ENCODE measurements around the gene CRACR2A. TPM values are rescaled to one million over a fixed set of nuclear protein-coding genes. Genes with fewer than 3 reads are reported as not detected.

The CRACR2A gene
- total and polyA plus RNA-seq, 10 of the 15 experiments (the other 5 are each of a cell fraction or from before 2014, with no cell fraction given) = 2.1 to 18.0 (median 13.2) TPM

DNA sequence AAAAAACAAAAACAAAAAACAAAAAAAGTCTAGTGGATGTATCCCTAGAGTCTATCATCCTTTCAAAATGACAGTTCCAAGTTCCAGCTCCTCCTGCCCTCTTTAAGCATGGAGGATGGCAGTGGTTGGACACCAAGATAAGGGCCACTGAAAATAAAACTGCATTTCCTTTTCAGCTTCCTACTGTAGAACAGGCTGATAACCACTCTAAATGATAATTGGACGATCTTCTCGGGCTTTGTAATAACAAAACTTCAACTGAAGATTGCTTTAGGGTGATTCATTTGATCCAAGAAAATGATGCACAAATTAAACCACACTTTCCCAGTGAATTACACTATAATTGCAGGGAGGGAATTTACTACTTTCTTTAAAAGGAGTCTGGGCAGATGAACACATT is 42.2 kb upstream of the CRACR2A start (continued):
- TF ChIP-seq RB1 (IDR thresholded peaks at IDR 0.05; ENCODE audit: borderline replicate concordance) (no peak), NFXL1 (IDR thresholded peaks at IDR 0.05; ENCODE audit: borderline replicate concordance) (no peak), RAD21 (IDR thresholded peaks at IDR 0.05; ENCODE audit: insufficient read depth, low read depth, low read length) (no peak)

DNA sequence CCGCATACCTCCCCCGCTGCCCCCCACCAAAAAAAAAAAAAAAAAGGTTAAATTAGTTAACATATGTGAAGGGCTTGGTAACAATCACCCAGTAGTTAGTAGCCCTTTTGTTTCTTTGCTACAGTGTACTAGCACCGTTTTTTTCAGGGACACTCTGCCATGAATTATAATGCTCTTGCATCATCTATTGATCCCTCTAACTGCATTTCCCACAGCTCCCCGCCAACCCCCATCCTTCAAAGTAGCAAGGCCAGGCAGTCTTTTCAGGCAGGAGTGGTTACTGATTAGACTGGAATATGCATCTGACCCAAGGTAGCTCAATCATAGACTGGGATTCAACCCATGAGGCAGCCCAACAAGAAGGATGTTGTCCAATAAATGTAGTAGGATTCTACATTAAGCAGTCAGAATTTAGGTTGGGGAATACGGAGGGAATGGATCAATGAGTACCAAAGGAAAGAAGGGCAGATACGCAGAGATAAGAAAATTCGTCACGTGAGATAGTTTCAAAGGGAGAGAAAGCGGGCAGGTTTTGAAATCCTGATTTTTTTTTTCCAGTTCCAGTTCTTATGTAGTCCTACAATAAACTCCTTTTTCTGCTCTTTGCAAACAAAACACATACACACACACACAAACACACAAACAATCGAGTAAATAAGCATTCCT is 39.8 kb upstream of the CRACR2A start:
- in situ Hi-C loops (cut with MboI) = no loop called here
- DNase-seq (ENCODE audit: low read depth, low spot score) (no peak), ATAC-seq (no peak), FAIRE-seq (no peak)
- CTCF ChIA-PET = interaction anchor here (1.4 kb wide), 2 partner anchors 492 to 493 kb away, joined by 3 to 4 read pairs; no protein-coding TSS in a partner anchor
- Histone ChIP-seq H3K9ac (ENCODE audit: control insufficient read depth, insufficient read depth, low read length) (no peak overlapping the region), H4K20me1 (ENCODE audit: control insufficient read depth, insufficient read depth) (no peaks in the 10 kb centered on the region), H3K4me3 (no peak overlapping the region), H3K4me2 (ENCODE audit: control insufficient read depth, insufficient read depth) (no peak overlapping the region), H3K27ac (ENCODE audit: control insufficient read depth, insufficient read depth) (no peak overlapping the region), H3K4me1 (ENCODE audit: control insufficient read depth, insufficient read depth, low read length) (no peaks in the 10 kb centered on the region), H3K9me3 (replicated peaks; ENCODE audit: control insufficient read depth, insufficient read depth, low read length) (no peaks in the 10 kb centered on the region), H3K36me3 (ENCODE audit: control insufficient read depth in 2 of 2, insufficient read depth in 2 of 2, low read length in 1 of 2) (no peaks in the 10 kb centered on the region), H3K79me2 (ENCODE audit: control insufficient read depth, insufficient read depth, low read length) (no peaks in the 10 kb centered on the region), H2AFZ (ENCODE audit: control insufficient read depth, low read depth, low read length) (no peak overlapping the region), H3K27me3 (replicated peaks in 1 of 2; ENCODE audit: control insufficient read depth in 2 of 2, insufficient read depth in 2 of 2, low read length in 1 of 2) (no peaks in the 10 kb centered on the region)
- intact Hi-C loops (cut with micrococcal nuclease; ENCODE audit: unreplicated experiment) = no loop called here
- BruUV-seq (replicated peaks) = no TSS peak
- WGBS (ENCODE audit: insufficient coverage, insufficient replicate concordance, low lambda C conversion rate, missing lambda C conversion rate) = 53% methylated on average over 9 of the region's 10 CpGs
- no peak for TF ChIP-seq ZNF384 (IDR thresholded peaks at IDR 0.05; ENCODE audit: borderline replicate concordance, low read depth, low read length)
- TF ChIP-seq, protein P1, sequence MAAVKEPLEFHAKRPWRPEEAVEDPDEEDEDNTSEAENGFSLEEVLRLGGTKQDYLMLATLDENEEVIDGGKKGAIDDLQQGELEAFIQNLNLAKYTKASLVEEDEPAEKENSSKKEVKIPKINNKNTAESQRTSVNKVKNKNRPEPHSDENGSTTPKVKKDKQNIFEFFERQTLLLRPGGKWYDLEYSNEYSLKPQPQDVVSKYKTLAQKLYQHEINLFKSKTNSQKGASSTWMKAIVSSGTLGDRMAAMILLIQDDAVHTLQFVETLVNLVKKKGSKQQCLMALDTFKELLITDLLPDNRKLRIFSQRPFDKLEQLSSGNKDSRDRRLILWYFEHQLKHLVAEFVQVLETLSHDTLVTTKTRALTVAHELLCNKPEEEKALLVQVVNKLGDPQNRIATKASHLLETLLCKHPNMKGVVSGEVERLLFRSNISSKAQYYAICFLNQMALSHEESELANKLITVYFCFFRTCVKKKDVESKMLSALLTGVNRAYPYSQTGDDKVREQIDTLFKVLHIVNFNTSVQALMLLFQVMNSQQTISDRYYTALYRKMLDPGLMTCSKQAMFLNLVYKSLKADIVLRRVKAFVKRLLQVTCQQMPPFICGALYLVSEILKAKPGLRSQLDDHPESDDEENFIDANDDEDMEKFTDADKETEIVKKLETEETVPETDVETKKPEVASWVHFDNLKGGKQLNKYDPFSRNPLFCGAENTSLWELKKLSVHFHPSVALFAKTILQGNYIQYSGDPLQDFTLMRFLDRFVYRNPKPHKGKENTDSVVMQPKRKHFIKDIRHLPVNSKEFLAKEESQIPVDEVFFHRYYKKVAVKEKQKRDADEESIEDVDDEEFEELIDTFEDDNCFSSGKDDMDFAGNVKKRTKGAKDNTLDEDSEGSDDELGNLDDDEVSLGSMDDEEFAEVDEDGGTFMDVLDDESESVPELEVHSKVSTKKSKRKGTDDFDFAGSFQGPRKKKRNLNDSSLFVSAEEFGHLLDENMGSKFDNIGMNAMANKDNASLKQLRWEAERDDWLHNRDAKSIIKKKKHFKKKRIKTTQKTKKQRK (IDR thresholded peaks at IDR 0.05; ENCODE audit: low read depth, low read length) = no peak
- no peak for TF ChIP-seq ZSCAN29 (IDR thresholded peaks at IDR 0.05)
- TF ChIP-seq KDM1A (IDR thresholded peaks at IDR 0.05; ENCODE audit: borderline replicate concordance) = no peak
- TF ChIP-seq, protein P2, sequence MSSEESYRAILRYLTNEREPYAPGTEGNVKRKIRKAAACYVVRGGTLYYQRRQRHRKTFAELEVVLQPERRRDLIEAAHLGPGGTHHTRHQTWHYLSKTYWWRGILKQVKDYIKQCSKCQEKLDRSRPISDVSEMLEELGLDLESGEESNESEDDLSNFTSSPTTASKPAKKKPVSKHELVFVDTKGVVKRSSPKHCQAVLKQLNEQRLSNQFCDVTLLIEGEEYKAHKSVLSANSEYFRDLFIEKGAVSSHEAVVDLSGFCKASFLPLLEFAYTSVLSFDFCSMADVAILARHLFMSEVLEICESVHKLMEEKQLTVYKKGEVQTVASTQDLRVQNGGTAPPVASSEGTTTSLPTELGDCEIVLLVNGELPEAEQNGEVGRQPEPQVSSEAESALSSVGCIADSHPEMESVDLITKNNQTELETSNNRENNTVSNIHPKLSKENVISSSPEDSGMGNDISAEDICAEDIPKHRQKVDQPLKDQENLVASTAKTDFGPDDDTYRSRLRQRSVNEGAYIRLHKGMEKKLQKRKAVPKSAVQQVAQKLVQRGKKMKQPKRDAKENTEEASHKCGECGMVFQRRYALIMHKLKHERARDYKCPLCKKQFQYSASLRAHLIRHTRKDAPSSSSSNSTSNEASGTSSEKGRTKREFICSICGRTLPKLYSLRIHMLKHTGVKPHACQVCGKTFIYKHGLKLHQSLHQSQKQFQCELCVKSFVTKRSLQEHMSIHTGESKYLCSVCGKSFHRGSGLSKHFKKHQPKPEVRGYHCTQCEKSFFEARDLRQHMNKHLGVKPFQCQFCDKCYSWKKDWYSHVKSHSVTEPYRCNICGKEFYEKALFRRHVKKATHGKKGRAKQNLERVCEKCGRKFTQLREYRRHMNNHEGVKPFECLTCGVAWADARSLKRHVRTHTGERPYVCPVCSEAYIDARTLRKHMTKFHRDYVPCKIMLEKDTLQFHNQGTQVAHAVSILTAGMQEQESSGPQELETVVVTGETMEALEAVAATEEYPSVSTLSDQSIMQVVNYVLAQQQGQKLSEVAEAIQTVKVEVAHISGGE (CRISPR knock-in tag; IDR thresholded peaks at IDR 0.05) = no peak
- RAD21 ChIA-PET (ENCODE audit: unreplicated experiment) = no interaction called here
- SMC1A ChIA-PET (ENCODE audit: uncharacterized antibody, unreplicated experiment) = no interaction called here
- POLR2A ChIA-PET = no interaction called here

Data from GM12878 (cell line).